Neural cell (in vitro differentiated cells): ENCODE results near the gene RPL41. TPM values are rescaled to one million over a fixed set of nuclear protein-coding genes. Genes with fewer than 3 reads are reported as not detected.

Experiments
- H2AFZ ChIP-seq: fragments of 200-600, 300-800 bp; sonication (generic), shearing (Covaris generic); 2 replicates; pipeline ENCODE4 v1.6.0; 2014; ENCODE audit warnings: low read depth, mild to moderate bottlenecking, antibody characterized with exemption, low read length, moderate library complexity
- H3F3A ChIP-seq: fragments of 200-600 bp; shearing (Covaris generic); 2 replicates; pipeline ENCODE4 v1.6.1; 2016; ENCODE audit warnings: mild to moderate bottlenecking, moderate library complexity, mixed read lengths, antibody characterized with exemption, low read length; ENCODE audit not compliant: insufficient read depth, poor library complexity, severe bottlenecking
- H3K27ac ChIP-seq: fragments of 200-600, 300-800 bp; sonication (generic), shearing (Covaris generic); 2 replicates; pipeline ENCODE4 v1.5.1; 2014; ENCODE audit warnings: mild to moderate bottlenecking, low read length, moderate library complexity
- H3K27me3 ChIP-seq: fragments of 300-800, 200-600 bp; sonication (generic), shearing (Covaris generic); 2 replicates; pipeline ENCODE4 v1.6.0; 2014; ENCODE audit warnings: mild to moderate bottlenecking, low read depth, low read length, moderate library complexity; ENCODE audit not compliant: insufficient read depth
- H3K36me3 ChIP-seq: fragments of 300-800, 200-600 bp; sonication (generic), shearing (Covaris generic); 2 replicates; pipeline ENCODE4 v1.5.1; 2014; ENCODE audit warnings: mild to moderate bottlenecking, antibody characterized with exemption, low read length, moderate library complexity; ENCODE audit not compliant: insufficient read depth
- H3K4me2 ChIP-seq: fragments of 300-800, 200-600 bp; sonication (generic), shearing (Covaris generic); 2 replicates; pipeline ENCODE4 v1.6.0; 2014; ENCODE audit warnings: mild to moderate bottlenecking, low read length
- H3K4me3 ChIP-seq: fragments of 300-800, 200-600 bp; sonication (generic), shearing (Covaris generic); 2 replicates; pipeline ENCODE4 v1.5.1; 2014; ENCODE audit warnings: mild to moderate bottlenecking, low read length, moderate library complexity
- H3K79me2 ChIP-seq: fragments of 200-600 bp; shearing (Covaris generic); replicated peaks from 2 replicates; pipeline ENCODE4 v1.6.0; 2014; ENCODE audit warnings: mild to moderate bottlenecking, low read length, moderate library complexity; ENCODE audit not compliant: insufficient read depth
- H3K9ac ChIP-seq: fragments of 300-800, 200-600 bp; sonication (generic), shearing (Covaris generic); 2 replicates; pipeline ENCODE4 v1.6.1; 2016; ENCODE audit warnings: mild to moderate bottlenecking, low read length, mixed read lengths
- H3K9me2 ChIP-seq: fragments of 200-600 bp; shearing (Covaris generic); 2 replicates; pipeline ENCODE4 v1.6.1; 2016; ENCODE audit warnings: mild to moderate bottlenecking, low read length, mixed read lengths; ENCODE audit not compliant: insufficient read depth
- H3K9me3 ChIP-seq: fragments of 200-600, 300-800 bp; sonication (generic), shearing (Covaris generic); 2 replicates; pipeline ENCODE4 v1.6.1; 2016; ENCODE audit warnings: mild to moderate bottlenecking, mixed run types, low read length, moderate library complexity, mixed read lengths
- H4K20me1 ChIP-seq: fragments of 200-600 bp; shearing (Covaris generic); 2 replicates; pipeline ENCODE4 v1.6.1; 2016; ENCODE audit warnings: mild to moderate bottlenecking, mixed run types; ENCODE audit not compliant: insufficient read depth
- CTCF ChIP-seq: fragments of 450-650 bp; IDR thresholded peaks from 2 replicates; pipeline ENCODE4 v1.5.1; 2014; ENCODE audit warnings: antibody characterized with exemption, mild to moderate bottlenecking, moderate library complexity; ENCODE audit not compliant: poor library complexity, severe bottlenecking
- EP300 ChIP-seq: fragments of 450-650 bp; conservative IDR thresholded peaks from 2 replicates; pipeline ENCODE4 v1.6.1; 2014; ENCODE audit warnings: antibody characterized with exemption, mild to moderate bottlenecking, moderate library complexity; ENCODE audit not compliant: poor library complexity, severe bottlenecking
- EZH2 ChIP-seq: fragments of 200-600, 300-800 bp; shearing (Covaris generic), sonication (generic); IDR thresholded peaks from 2 replicates; pipeline ENCODE4 v1.6.1; 2014; ENCODE audit warnings: antibody characterized with exemption, low read length, borderline replicate concordance, mild to moderate bottlenecking; ENCODE audit not compliant: insufficient read depth, poor library complexity, severe bottlenecking
- MXI1 ChIP-seq: fragments of 450-650 bp; conservative IDR thresholded peaks from 2 replicates; pipeline ENCODE4 v1.6.1; 2014; ENCODE audit warnings: antibody characterized with exemption, mild to moderate bottlenecking; ENCODE audit not compliant: poor library complexity, severe bottlenecking
- POLR2AphosphoS5 ChIP-seq: IDR thresholded peaks from 2 replicates; pipeline ENCODE4 v1.6.1; 2012
- RAD21 ChIP-seq: fragments of 450-650 bp; conservative IDR thresholded peaks from 2 replicates; pipeline ENCODE4 v1.6.1; 2014; ENCODE audit warnings: antibody characterized with exemption, mild to moderate bottlenecking, moderate library complexity
- REST ChIP-seq: IDR thresholded peaks from 2 replicates; pipeline ENCODE4 v1.6.1; 2012; ENCODE audit warnings: borderline replicate concordance
- SMC3 ChIP-seq: fragments of 450-650 bp; conservative IDR thresholded peaks from 2 replicates; pipeline ENCODE4 v1.6.1; 2014; ENCODE audit warnings: antibody characterized with exemption, mild to moderate bottlenecking, moderate library complexity; ENCODE audit not compliant: poor library complexity
- TAF1 ChIP-seq: IDR thresholded peaks from 2 replicates; pipeline ENCODE4 v1.6.1; 2012; ENCODE audit warnings: low read depth
- polyA plus RNA-seq: library from polyadenylated mRNA; depleted of rRNA; stranded (reverse); fragments of >200 nt; gene quantifications from 2 replicates; pipeline ENCODE4 v1.2.3, GENCODE V29; 2014

The RPL41 gene
- polyA plus RNA-seq, 1 donor from 2014 or later, result 2,186 TPM

- no peak overlapping the region for H3K27ac ChIP-seq
- H3K4me3 ChIP-seq, result no peak overlapping the region
- H4K20me1 ChIP-seq, result no peaks in the 10 kb centered on the region
- H2AFZ ChIP-seq, result no peak overlapping the region
- no peaks in the 10 kb centered on the region for H3K9me3 ChIP-seq
- no peaks in the 10 kb centered on the region for H3K36me3 ChIP-seq
- H3K27me3 ChIP-seq, result no peaks in the 10 kb centered on the region
- no peak for TF ChIP-seq EP300
- no peak for TF ChIP-seq EZH2
- no peak for TF ChIP-seq MXI1
- TF ChIP-seq POLR2AphosphoS5, result no peak
- TF ChIP-seq SMC3, result no peak
- TF ChIP-seq REST, result no peak
- no peak for TF ChIP-seq TAF1
- no peak for TF ChIP-seq RAD21
- no peak for TF ChIP-seq CTCF
- no peaks in the 10 kb centered on the region for H3F3A ChIP-seq
- H3K79me2 ChIP-seq, result no peaks in the 10 kb centered on the region
- no peak overlapping the region for H3K4me2 ChIP-seq
- H3K9ac ChIP-seq, result no peak overlapping the region
- no peaks in the 10 kb centered on the region for H3K9me2 ChIP-seq
These were observed 18.7 kb upstream of the RPL41 start for GRCh38 chr12:56097738-56098137.

GRCh38 chr12:56098592-56098991 lies 17.8 kb upstream of the RPL41 start:
- H3K79me2 ChIP-seq, result no peaks in the 10 kb centered on the region
- H3K9ac ChIP-seq, result no peak overlapping the region
- H3K4me3 ChIP-seq, result no peak overlapping the region
- TF ChIP-seq TAF1, result no peak
- TF ChIP-seq SMC3, result no peak
- TF ChIP-seq REST, result no peak
- TF ChIP-seq CTCF, result no peak
- no peak for TF ChIP-seq POLR2AphosphoS5
- no peak for TF ChIP-seq RAD21
- TF ChIP-seq EZH2, result no peak
- no peak for TF ChIP-seq EP300
- TF ChIP-seq MXI1, result no peak
- no peaks in the 10 kb centered on the region for H3K27me3 ChIP-seq
- no peaks in the 10 kb centered on the region for H3F3A ChIP-seq
- no peaks in the 10 kb centered on the region for H4K20me1 ChIP-seq
- no peaks in the 10 kb centered on the region for H3K9me3 ChIP-seq
- H3K9me2 ChIP-seq, result no peaks in the 10 kb centered on the region
- no peaks in the 10 kb centered on the region for H3K36me3 ChIP-seq
- no peak overlapping the region for H3K27ac ChIP-seq
- H3K4me2 ChIP-seq, result no peak overlapping the region
- H2AFZ ChIP-seq, result no peak overlapping the region
